Stimulated activated CD8-positive, alpha-beta memory T cell treated with anti-CD3 and anti-CD28 coated beads, Interleukin-4, amount 100 ng/mL, for 24 hours (primary cell): Measurements from ENCODE around the gene FRMD3.
"Not testable (repeated sequence)": the region's sequence is repeated elsewhere in the genome, so short reads cannot be mapped to it uniquely, and the experiment has no call there.

Experiments used
- DNase-seq: peaks from one replicate; pipeline ENCODE4 v3.0.0-alpha.2; 2020; ENCODE audit warnings: low read depth

Gene FRMD3

GRCh38 chr9:83521411-83521810 lies 16.8 kb downstream of the FRMD3 start:
- DNase-seq, result no peak

DNA sequence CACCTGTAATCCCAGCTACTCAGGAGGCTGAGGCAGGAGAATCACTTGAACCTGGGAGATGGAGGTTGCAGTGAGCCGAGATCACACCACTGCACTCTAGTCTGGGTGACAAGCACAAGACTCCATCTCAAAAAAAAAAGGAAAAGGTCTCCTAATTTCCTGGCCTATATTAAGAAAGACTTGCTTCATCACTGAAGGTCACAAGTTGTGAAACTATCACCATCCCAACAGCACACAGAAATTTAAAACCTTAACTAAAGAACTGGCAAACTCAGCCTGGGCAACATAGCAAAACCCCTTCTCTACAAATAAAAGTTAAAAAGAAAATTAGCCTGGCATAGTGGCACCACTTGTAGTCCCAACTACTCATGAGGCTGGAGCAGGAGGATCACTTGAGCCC lies 17.2 kb downstream of the FRMD3 start:
- no peak for DNase-seq

DNA sequence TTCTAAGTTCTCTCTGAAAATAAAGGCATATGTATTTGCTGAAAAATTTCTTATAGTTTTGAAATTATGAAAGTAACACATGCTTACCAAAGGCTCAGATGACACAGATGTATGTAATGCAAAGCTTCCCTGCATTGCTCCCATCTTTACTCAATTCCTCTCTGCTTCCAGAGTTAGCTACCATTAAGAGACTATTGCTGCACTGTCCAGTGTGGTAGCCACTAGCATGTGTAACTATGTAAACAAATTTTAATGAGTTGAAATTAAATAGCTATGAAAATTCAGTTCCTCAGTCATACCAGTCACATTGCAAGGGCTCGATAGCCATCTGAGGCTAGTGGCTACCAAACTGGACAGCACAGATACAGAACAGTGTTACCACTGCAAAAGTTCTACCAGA lies 17.9 kb downstream of the FRMD3 start:
- no peak for DNase-seq

GRCh38 chr9:83517980-83518379 lies 20.2 kb downstream of the FRMD3 start:
- DNase-seq, result not testable (repeated sequence)

DNA sequence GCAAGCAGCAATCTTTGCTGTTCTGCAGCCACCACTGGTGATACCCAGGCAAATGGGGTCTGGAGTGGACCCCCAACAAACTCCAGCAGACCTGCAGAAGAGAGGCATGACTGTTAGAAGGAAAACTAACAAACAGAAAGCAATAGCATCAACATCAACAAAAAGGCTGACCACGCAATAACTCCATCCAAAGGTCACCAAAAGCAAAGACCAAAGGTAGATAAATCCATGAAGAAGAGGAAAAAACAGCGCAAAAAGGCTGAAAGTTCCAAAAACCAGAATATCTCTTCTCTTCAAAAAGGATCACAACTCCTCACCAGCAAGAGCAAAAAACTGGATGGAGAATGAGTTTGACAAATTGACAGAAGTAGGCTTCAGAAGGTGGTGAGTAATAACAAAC lies 23.4 kb downstream of the FRMD3 start:
- no peak for DNase-seq

GRCh38 chr9:83512621-83513020 lies 25.6 kb downstream of the FRMD3 start:
- DNase-seq, result no peak

- no peak for DNase-seq
Measured at GRCh38 chr9:83511051-83511450, 27.1 kb downstream of the FRMD3 start.

- DNase-seq, result no peak
Measured at GRCh38 chr9:83509402-83509801, 28.8 kb downstream of the FRMD3 start.

DNA sequence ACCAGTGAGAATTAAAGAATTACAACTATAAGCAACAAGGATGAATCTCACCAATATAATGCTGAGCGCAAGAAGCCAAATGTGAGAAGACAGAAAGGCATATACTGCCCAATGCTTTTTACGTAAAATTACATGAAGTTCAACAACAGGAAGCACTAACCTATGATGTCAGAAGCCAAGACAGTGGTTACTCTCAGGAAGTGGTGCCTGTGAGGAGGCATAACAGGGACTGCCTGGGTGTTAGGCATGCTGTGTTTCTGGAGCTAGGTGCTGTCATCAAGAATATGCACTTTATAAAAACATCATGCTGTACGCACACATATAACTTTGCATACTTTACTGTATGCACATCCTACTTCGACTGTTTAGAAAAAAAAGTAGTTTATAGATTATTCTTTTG lies 30.1 kb downstream of the FRMD3 start:
- DNase-seq, result no peak

GRCh38 chr9:83505282-83505681 lies 32.9 kb downstream of the FRMD3 start:
- DNase-seq, result no peak

- no peak for DNase-seq
Measured at GRCh38 chr9:83503866-83504265, 34.3 kb downstream of the FRMD3 start.

GRCh38 chr9:83501565-83501964 lies 36.6 kb downstream of the FRMD3 start:
- DNase-seq, result no peak

DNA sequence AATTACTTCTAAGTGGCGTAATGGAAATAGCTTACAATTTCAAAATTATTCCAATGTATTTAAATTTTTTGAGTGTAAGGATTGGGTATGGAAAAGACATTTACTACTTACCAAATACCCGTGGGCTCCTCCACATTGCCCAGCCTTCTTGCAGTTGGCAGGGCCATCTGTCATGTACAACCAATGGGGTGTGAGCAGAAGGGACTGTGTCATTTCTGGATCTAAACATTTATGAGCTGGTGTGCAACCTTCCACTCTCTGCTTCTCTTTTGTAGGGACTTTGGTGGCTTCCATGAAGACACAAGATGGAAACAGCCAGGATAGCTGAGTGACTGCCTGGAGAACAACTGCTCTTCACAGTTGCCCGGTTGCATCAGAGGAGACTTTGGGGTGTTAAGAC lies 40.8 kb downstream of the FRMD3 start:
- DNase-seq, result no peak

GRCh38 chr9:83491995-83492394 lies 46.2 kb downstream of the FRMD3 start:
- no peak for DNase-seq

- DNase-seq, result no peak
Measured at GRCh38 chr9:83491413-83491812, 46.8 kb downstream of the FRMD3 start.

GRCh38 chr9:83489961-83490360 lies 48.2 kb downstream of the FRMD3 start:
- no peak for DNase-seq

DNA sequence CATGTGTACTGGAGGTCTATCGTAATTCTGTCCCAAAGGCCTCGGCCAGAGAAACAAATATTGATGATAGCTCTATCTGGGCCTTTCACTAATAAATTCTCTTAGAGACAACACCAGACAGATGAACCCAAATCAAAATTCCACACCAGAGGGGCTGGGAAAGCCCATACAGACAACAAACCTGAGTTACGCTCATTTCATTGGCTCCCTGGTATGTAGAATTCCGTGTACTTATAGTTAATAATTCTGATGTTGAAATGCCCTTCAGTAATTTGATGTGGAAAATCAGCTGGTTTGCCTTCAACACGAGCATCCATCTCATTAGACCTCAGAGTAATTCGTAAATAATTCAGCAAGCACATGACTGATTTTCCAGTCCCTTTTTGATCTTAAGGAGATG lies 53.2 kb downstream of the FRMD3 start:
- no peak for DNase-seq

GRCh38 chr9:83483223-83483622 lies 55.0 kb downstream of the FRMD3 start:
- no peak for DNase-seq

GRCh38 chr9:83479765-83480164 lies 58.4 kb downstream of the FRMD3 start:
- no peak for DNase-seq

GRCh38 chr9:83477571-83477970 lies 60.6 kb downstream of the FRMD3 start:
- no peak for DNase-seq

DNA sequence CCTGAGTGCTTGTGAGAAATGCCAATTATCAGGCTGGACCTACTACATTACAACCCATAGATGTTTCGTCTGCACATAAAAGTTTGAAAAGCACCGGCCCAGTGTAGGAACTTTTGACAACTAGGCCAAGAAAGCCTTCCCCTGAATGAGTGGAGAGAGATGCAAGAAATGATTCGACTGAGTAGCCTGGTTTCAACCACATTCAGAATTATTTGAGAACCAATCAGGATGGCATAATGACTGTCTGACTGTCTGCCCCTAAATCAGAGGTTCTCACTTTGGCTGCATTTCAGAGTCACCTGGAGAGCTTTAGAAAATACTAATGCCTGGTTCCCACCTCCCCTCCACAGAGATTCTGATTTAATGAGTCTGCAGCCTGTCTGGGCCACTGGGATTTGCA lies 61.1 kb downstream of the FRMD3 start:
- no peak for DNase-seq

DNA sequence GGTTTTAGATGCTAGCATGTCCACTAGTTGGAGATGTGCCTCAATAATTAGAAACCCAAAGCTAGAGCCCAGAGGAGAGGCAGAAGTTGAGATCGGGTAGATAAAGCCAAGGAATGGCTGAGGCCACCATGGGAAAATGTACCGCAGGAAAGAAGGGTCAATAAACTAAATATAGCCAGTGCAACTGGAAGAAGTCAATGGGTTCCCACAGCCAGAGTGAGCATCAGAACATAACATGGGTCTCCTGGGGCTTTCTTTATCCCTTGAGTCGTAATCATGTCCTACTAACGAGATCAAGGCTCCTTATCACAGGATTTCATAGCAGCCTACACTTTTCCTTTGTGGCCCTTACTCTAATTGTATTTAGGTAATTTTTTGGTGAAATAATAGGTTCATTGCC lies 61.7 kb downstream of the FRMD3 start:
- DNase-seq, result no peak

GRCh38 chr9:83475741-83476140 lies 62.5 kb downstream of the FRMD3 start:
- DNase-seq, result no peak

- no peak for DNase-seq
Measured at GRCh38 chr9:83474631-83475030, 63.6 kb downstream of the FRMD3 start.

- no peak for DNase-seq
Measured at GRCh38 chr9:83473488-83473971, 64.7 kb downstream of the FRMD3 start.
